ENCODE measurements around the gene MBD3L2.
"Not testable (repeated sequence)": the region's sequence is repeated elsewhere in the genome, so short reads cannot be mapped to it uniquely, and the experiment has no call there.

DNA sequence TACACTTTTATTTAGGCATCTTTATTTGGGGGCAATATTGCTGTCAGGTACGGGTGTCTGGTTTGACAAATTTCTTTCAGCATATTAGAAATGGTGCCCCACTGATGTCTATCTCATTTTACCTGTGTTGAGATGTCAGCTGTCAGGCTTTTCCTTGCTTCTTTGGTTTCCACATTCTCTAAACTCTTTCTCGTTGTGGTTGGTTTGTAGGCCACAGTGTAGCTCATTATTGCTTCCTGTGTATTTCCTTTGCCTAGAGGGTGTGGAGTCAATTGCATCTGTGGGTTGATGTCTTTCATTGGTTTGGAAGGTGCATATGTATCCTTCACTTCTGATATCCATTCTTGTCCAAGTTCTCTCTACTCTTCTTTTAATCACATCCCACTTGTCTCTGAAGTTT lies 10.9 kb downstream of the MBD3L2 start:
- TF ChIP-seq, protein P1, sequence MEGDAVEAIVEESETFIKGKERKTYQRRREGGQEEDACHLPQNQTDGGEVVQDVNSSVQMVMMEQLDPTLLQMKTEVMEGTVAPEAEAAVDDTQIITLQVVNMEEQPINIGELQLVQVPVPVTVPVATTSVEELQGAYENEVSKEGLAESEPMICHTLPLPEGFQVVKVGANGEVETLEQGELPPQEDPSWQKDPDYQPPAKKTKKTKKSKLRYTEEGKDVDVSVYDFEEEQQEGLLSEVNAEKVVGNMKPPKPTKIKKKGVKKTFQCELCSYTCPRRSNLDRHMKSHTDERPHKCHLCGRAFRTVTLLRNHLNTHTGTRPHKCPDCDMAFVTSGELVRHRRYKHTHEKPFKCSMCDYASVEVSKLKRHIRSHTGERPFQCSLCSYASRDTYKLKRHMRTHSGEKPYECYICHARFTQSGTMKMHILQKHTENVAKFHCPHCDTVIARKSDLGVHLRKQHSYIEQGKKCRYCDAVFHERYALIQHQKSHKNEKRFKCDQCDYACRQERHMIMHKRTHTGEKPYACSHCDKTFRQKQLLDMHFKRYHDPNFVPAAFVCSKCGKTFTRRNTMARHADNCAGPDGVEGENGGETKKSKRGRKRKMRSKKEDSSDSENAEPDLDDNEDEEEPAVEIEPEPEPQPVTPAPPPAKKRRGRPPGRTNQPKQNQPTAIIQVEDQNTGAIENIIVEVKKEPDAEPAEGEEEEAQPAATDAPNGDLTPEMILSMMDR (IDR thresholded peaks at IDR 0.05 in 8 of 11, conservative IDR thresholded peaks at IDR 0.05 in 3 of 11) = not testable (repeated sequence)
- TF ChIP-seq POLR2A (IDR thresholded peaks at IDR 0.05) = not testable (repeated sequence)

Data from spleen (tissue), 7 donors.